Measurements from ENCODE around the gene CELF5. TPM values are rescaled to one million over a fixed set of nuclear protein-coding genes. Genes with fewer than 3 reads are reported as not detected.
A peak's percentile ranks its signal among the peaks of the same experiment; 100 is the strongest.

Gene CELF5
- total and polyA plus RNA-seq, 9 of the 15 experiments (the other 6 are each of a cell fraction or from before 2014, with no cell fraction given): 0.01 to 0.56 (median 0.22) TPM

GRCh38 chr19:3252650-3253049 is 28.2 kb downstream of the CELF5 start (continued):
- TF ChIP-seq DNMT1 (IDR thresholded peaks at IDR 0.05) (no peak), ZNF253 (CRISPR knock-in tag; conservative IDR thresholded peaks at IDR 0.05) (no peak), PRMT5 (CRISPR knock-in tag; IDR thresholded peaks at IDR 0.05) (no peak), ZNF12 (CRISPR knock-in tag; IDR thresholded peaks at IDR 0.05) (no peak), ZNF79 (CRISPR knock-in tag; IDR thresholded peaks at IDR 0.05; ENCODE audit: low read depth) (no peak), SAFB2 (IDR thresholded peaks at IDR 0.05; ENCODE audit: borderline replicate concordance, low read depth, low read length, severe bottlenecking) (no peak), FIP1L1 (IDR thresholded peaks at IDR 0.05; ENCODE audit: low read depth, low read length, poor library complexity, severe bottlenecking) (no peak), ZBTB9 (CRISPR knock-in tag; IDR thresholded peaks at IDR 0.05) (no peak), RBBP5 (IDR thresholded peaks at IDR 0.05; ENCODE audit: borderline replicate concordance, insufficient read depth, low read length, poor library complexity, severe bottlenecking) (no peak), ZFP36 (IDR thresholded peaks at IDR 0.05; ENCODE audit: low read depth, low read length, partially characterized antibody) (peak; percentile 65), RCOR1 (IDR thresholded peaks at IDR 0.05; ENCODE audit: borderline replicate concordance in 1 of 2, low read depth in 2 of 2, low read length in 2 of 2) (0 out of 4 replicates have a peak, but pooled peaks of 1 of the 2 experiments have one; percentile 20), ELF4 (CRISPR knock-in tag; IDR thresholded peaks at IDR 0.05) (no peak), MXI1 (IDR thresholded peaks at IDR 0.05; ENCODE audit: low read depth, low read length) (no peak), MAFK (IDR thresholded peaks at IDR 0.05; ENCODE audit: low read length) (no peak), KDM1A (IDR thresholded peaks at IDR 0.05) (peak; percentile 33 to 65; a peak in 1 of 4 replicates), ZNF449 (CRISPR knock-in tag; IDR thresholded peaks at IDR 0.05) (no peak), CCAR2 (IDR thresholded peaks at IDR 0.05; ENCODE audit: low read depth, low read length) (no peak), CTCF (IDR thresholded peaks at IDR 0.05 in 2 of 3, conservative IDR thresholded peaks at IDR 0.05 in 1 of 3; ENCODE audit: insufficient read depth in 2 of 3, low read depth in 1 of 3, low read length in 3 of 3) (no peak), RBM25 (IDR thresholded peaks at IDR 0.05; ENCODE audit: low read depth, low read length, severe bottlenecking) (peak; percentile 81), FOS (IDR thresholded peaks at IDR 0.05; ENCODE audit: extremely low read depth, insufficient read length) (no peak), USF1 (CRISPR knock-in tag; IDR thresholded peaks at IDR 0.05) (no peak)

All from K562 (cell line).